Measurements from ENCODE around the gene FKBP6.

Gene FKBP6

GRCh38 chr7:73363225-73364005 lies 35.5 kb downstream of the FKBP6 start:
- TF ChIP-seq CTBP1 (IDR thresholded peaks at IDR 0.05; ENCODE audit: borderline replicate concordance) (no peak), BHLHE40 (IDR thresholded peaks at IDR 0.05; ENCODE audit: borderline replicate concordance) (no peak), LEF1 (IDR thresholded peaks at IDR 0.05; ENCODE audit: borderline replicate concordance) (no peak), HDGF (IDR thresholded peaks at IDR 0.05; ENCODE audit: borderline replicate concordance) (no peak), FOXM1 (IDR thresholded peaks at IDR 0.05; ENCODE audit: borderline replicate concordance) (no peak), PKNOX1 (IDR thresholded peaks at IDR 0.05) (no peak), SUZ12 (IDR thresholded peaks at IDR 0.05) (no peak), FOXK2 (IDR thresholded peaks at IDR 0.05) (no peak)
- no peak for DNase-seq (ENCODE audit: extremely low spot score)
- ChIA-PET CTCF (no interaction called here), POLR2A (no interaction called here)

- ChIA-PET POLR2A (no interaction called here), CTCF (no interaction called here)
- no peak for DNase-seq (ENCODE audit: extremely low spot score)
- TF ChIP-seq FOXK2 (IDR thresholded peaks at IDR 0.05), result no peak
- TF ChIP-seq BHLHE40 (IDR thresholded peaks at IDR 0.05; ENCODE audit: borderline replicate concordance), result no peak
- TF ChIP-seq SP1 (IDR thresholded peaks at IDR 0.05), result no peak
- TF ChIP-seq SUZ12 (IDR thresholded peaks at IDR 0.05), result no peak
- no peak for TF ChIP-seq HDGF (IDR thresholded peaks at IDR 0.05; ENCODE audit: borderline replicate concordance)
- TF ChIP-seq FOXM1 (IDR thresholded peaks at IDR 0.05; ENCODE audit: borderline replicate concordance), result no peak
- TF ChIP-seq ARNT (IDR thresholded peaks at IDR 0.05), result no peak
Observed at GRCh38 chr7:73364006-73364728, 36.2 kb downstream of the FKBP6 start.

GRCh38 chr7:73366127-73366526 lies 38.2 kb downstream of the FKBP6 start:
- TF ChIP-seq BHLHE40 (IDR thresholded peaks at IDR 0.05; ENCODE audit: borderline replicate concordance) (no peak), ZNF384 (IDR thresholded peaks at IDR 0.05) (no peak), ELF4 (IDR thresholded peaks at IDR 0.05) (no peak), HDGF (IDR thresholded peaks at IDR 0.05; ENCODE audit: borderline replicate concordance) (no peak), FOXM1 (IDR thresholded peaks at IDR 0.05; ENCODE audit: borderline replicate concordance) (no peak), L3MBTL2 (conservative IDR thresholded peaks at IDR 0.05) (no peak), PKNOX1 (IDR thresholded peaks at IDR 0.05) (no peak)
- ChIA-PET POLR2A (no interaction called here), CTCF (no interaction called here)
- DNase-seq (ENCODE audit: extremely low spot score), result no peak

- CTCF ChIA-PET, result no interaction called here
- POLR2A ChIA-PET, result no interaction called here
- no peak for TF ChIP-seq SP1 (IDR thresholded peaks at IDR 0.05)
- no peak for TF ChIP-seq TARDBP (IDR thresholded peaks at IDR 0.05)
- no peak for TF ChIP-seq SUZ12 (IDR thresholded peaks at IDR 0.05)
- no peak for TF ChIP-seq NFRKB (IDR thresholded peaks at IDR 0.05)
- no peak for TF ChIP-seq HDGF (IDR thresholded peaks at IDR 0.05; ENCODE audit: borderline replicate concordance)
- no peak for TF ChIP-seq LEF1 (IDR thresholded peaks at IDR 0.05; ENCODE audit: borderline replicate concordance)
- TF ChIP-seq FOXK2 (IDR thresholded peaks at IDR 0.05), result no peak
- TF ChIP-seq FOXM1 (IDR thresholded peaks at IDR 0.05; ENCODE audit: borderline replicate concordance), result no peak
- TF ChIP-seq BHLHE40 (IDR thresholded peaks at IDR 0.05; ENCODE audit: borderline replicate concordance), result no peak
- TF ChIP-seq ZNF384 (IDR thresholded peaks at IDR 0.05), result no peak
- TF ChIP-seq ELF4 (IDR thresholded peaks at IDR 0.05), result no peak
- DNase-seq (ENCODE audit: extremely low spot score), result no peak
Observed at GRCh38 chr7:73366990-73367389, 39.0 kb downstream of the FKBP6 start.

- no peak for DNase-seq (ENCODE audit: extremely low spot score)
- POLR2A ChIA-PET, result no interaction called here
- CTCF ChIA-PET, result interaction anchor here (0.5 to 0.7 kb wide), 2 partner anchors 57 to 194 kb away, joined by 3 to 5 read pairs; no protein-coding TSS in a partner anchor
- TF ChIP-seq L3MBTL2 (conservative IDR thresholded peaks at IDR 0.05) (no peak), SP1 (IDR thresholded peaks at IDR 0.05) (no peak), SUZ12 (IDR thresholded peaks at IDR 0.05) (no peak), FOXM1 (IDR thresholded peaks at IDR 0.05; ENCODE audit: borderline replicate concordance) (no peak), BHLHE40 (IDR thresholded peaks at IDR 0.05; ENCODE audit: borderline replicate concordance) (no peak), FOXK2 (IDR thresholded peaks at IDR 0.05) (no peak), ZNF384 (IDR thresholded peaks at IDR 0.05) (no peak), CTBP1 (IDR thresholded peaks at IDR 0.05; ENCODE audit: borderline replicate concordance) (no peak), FOXA1 (IDR thresholded peaks at IDR 0.05) (no peak)
Observed at GRCh38 chr7:73369009-73369408, 41.0 kb downstream of the FKBP6 start.

- DNase-seq (ENCODE audit: extremely low spot score), result no peak
- POLR2A ChIA-PET, result no interaction called here
- CTCF ChIA-PET, result interaction anchor here (0.7 kb wide), 1 partner anchor 187 kb away, joined by 3 read pairs; no protein-coding TSS in a partner anchor
- TF ChIP-seq L3MBTL2 (conservative IDR thresholded peaks at IDR 0.05) (no peak), FOXM1 (IDR thresholded peaks at IDR 0.05; ENCODE audit: borderline replicate concordance) (no peak), PKNOX1 (IDR thresholded peaks at IDR 0.05) (no peak), HDGF (IDR thresholded peaks at IDR 0.05; ENCODE audit: borderline replicate concordance) (no peak), BHLHE40 (IDR thresholded peaks at IDR 0.05; ENCODE audit: borderline replicate concordance) (no peak)
Observed at GRCh38 chr7:73369622-73370021, 41.7 kb downstream of the FKBP6 start.

Data from HEK293T (cell line).